ENCODE data around the gene ASIC1. TPM values are rescaled to one million over a fixed set of nuclear protein-coding genes. Genes with fewer than 3 reads are reported as not detected.
A peak's percentile ranks its signal among the peaks of the same experiment; 100 is the strongest.

ASIC1 gene
- total RNA-seq, 1 donor from 2014 or later, result not detected

DNA sequence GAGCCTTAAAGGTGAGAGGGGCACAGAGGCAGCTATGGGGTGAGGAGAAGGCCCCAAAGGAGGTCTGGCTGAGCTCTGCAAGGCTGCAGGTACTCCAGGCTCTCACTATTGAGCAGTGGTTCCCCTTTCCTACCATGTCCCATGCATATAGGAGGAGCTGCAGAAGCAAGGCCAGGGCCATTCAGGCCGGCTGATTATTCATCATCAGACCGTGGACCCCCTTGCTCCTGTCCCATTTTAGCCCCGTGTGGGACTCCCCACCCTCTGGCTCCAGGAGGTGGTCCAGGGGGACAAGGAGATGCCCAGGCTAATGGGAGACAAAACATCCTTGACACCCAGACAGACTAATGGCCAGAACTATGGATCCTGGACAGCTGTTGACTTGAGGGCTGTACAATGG is 49.5 kb downstream of the ASIC1 start:
- DNase-seq (ENCODE audit: low read depth in 2 of 2), result no peak

GRCh38 chr12:50107416-50108268 is 50.2 kb downstream of the ASIC1 start:
- DNase-seq (ENCODE audit: low read depth in 2 of 2), result no peak

DNA sequence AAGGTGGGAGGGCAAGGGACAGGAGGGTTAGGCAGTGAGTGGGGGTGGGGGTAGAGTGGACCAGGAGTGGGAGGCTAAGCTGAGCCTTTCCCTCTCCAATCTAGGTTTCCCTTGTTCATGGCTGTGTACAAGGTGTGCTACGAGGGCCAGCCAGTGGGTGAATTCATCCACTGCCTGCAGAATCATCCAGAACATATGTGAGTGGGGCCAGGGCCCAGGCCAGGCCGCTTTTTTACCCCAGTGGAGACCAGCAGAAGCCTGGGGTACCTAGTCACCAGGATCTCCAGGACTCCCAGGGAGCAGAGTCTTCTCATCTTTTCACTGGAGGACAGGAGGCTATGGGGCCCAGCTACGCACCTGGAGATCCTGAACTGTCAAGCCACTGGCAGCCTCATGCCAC is 51.9 kb downstream of the ASIC1 start:
- DNase-seq (ENCODE audit: low read depth in 2 of 2), result no peak

DNA sequence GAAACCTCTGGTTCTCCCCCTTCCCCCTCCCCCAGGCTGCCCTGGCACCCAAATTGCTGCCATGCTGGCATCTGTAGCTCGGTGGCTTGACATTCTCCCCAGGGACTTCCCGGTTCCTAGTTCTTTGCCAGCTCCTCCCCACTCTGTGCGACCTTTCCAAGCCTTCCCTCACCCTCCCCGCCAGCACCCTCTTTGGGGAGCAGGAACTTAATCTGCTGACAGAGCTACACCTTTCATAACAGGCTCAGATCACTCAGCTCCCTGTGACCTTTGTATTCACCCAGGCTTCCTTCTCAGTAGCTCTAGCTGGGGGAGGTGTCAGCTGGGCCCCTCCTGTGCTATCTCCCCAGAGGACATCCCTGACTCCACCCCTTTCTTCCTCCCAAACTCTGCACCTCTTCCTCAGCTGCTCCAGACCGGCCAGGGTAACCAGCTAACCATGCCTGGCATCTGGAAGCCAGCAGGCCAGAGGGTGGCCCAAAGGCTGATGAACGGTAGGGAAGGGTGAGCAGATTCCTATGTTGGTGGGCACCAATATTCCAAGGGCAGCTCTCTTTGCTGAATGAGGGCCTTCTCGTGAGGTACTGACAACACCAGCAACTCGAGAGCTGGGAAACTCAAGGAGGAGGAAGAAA is 52.8 kb downstream of the ASIC1 start:
- DNase-seq (ENCODE audit: low read depth in 2 of 2), result no peak

GRCh38 chr12:50110762-50111351 is 53.5 kb downstream of the ASIC1 start:
- DNase-seq (ENCODE audit: low read depth in 2 of 2), result no peak

DNA sequence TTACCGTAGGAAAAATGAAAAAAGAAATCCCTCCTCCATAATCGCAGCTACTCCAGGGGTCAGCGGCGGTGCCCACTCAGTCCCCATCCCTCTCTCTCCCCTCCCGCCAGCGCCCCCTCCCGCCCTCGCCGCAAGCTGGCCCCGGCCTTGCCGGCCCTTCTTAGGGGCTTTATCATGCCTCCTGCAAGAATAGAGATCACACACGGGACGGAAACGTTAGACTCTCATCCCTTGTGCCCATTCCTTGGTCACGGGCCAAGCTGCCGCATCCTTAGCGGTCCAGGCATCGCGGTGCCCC is 53.9 kb downstream of the ASIC1 start:
- peak in 1 of 2 donors; percentile 19 for DNase-seq (ENCODE audit: low read depth in 2 of 2)

GRCh38 chr12:50111693-50112455 is 54.5 kb downstream of the ASIC1 start, which contains the start of gene COX14:
COX14 (plus strand) TSS chr12:50112236; CDS start chr12:50120044, 7,808 bp downstream.
- peak; percentile 100 for DNase-seq (ENCODE audit: low read depth in 2 of 2)

DNA sequence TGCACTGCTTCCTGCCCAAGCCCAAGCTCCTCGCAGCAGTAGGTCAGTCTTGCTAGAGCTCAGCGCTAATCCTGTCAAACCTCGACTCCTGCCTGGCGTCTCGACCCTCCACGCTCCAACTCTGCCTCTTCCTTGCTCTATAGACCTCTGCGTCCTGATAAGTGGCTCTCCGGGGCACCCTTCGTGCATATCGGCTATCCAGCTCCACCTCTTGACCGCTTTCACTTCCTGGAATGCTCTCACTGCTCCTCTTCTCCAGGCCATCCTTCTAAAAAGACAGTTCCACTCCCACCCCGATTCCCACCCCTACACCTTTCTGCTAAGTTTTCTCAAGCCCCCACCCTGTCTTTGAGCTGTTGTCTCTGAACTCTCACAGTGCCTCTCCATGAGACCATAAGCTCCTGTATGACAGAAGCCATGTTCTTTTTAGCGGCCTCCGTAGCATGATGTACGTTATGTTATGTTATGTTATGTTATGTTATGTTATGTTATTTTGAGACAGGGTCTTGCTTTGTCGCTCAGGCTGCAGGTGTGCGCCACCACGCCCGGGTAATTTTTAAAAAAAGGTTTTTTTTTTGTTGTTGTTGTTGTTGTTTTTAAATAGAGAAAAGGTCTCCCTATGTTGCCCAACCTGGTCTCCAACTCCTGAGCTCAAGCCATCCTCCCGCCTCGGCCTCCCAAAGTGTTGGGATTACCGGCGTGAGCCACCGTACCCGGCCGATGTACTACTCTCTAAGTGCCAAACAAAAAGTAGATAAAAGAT is 55.2 kb downstream of the ASIC1 start:
- no peak for DNase-seq (ENCODE audit: low read depth in 2 of 2)

- DNase-seq (ENCODE audit: low read depth in 2 of 2), result no peak
These were observed 59.7 kb downstream of the ASIC1 start for GRCh38 chr12:50117057-50117622.

- no peak for DNase-seq (ENCODE audit: low read depth in 2 of 2)
These were observed 62.0 kb downstream of the ASIC1 start for GRCh38 chr12:50119387-50119786.

GRCh38 chr12:50120521-50120920 is 63.1 kb downstream of the ASIC1 start:
- DNase-seq (ENCODE audit: low read depth in 2 of 2), result no peak

DNA sequence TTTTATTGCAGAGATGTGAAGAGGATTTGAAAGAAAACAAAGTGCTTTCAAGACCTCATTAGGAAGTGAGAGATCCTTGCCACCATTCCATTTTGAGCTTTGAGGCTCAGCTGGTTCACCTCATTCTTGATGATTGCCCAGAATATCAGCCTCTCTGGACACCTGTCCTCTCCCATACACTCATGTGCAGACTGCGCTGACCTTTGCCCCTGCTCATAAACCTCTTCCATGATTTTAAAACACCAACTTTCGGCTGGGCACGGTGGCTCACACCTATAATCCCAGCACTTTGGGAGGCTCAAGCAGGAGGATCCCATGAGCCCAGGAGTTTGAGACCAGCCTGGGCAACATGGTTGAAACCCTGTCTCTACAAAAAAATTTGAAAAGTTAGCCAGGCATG is 63.6 kb downstream of the ASIC1 start:
- DNase-seq (ENCODE audit: low read depth in 2 of 2), result no peak

DNA sequence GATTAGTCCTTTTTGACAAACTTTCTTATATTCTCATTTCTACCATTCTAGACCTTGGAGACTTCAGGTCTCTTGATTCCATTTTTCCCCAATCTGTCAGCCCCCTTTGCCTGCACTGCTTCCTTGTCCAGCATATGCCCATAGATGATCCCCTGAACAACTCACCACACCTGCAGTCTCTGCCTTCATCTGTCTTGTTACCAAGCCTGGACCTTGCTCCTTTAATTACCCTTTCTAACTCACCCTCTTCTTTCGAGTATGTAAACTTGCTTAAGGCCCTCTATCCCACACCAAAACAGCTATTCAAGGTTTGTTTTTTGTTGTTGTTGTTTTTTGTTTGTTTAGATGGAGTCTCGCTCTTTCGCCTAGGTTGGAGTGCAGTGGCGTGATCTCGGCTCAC is 64.2 kb downstream of the ASIC1 start:
- DNase-seq (ENCODE audit: low read depth in 2 of 2), result no peak

DNA sequence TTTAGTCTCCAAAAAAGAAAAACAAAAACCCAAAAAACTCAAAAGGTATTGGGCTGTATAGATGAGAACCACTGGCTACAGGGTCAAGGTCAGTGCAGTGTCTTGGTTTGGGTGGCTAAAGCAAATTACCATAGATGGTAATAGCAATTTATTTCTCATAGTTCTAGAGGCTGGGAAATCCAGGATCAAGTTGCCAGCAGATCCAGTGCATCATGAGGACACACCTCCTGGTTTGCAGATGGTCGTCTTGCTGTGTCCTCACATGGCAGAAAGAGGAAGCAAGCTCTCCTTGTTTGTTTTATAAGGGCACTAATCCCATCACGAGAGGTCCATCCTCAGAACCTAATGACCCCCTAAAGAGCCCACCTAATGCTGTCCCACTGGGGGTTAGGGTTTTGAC is 65.8 kb downstream of the ASIC1 start:
- no peak for DNase-seq (ENCODE audit: low read depth in 2 of 2)

DNA sequence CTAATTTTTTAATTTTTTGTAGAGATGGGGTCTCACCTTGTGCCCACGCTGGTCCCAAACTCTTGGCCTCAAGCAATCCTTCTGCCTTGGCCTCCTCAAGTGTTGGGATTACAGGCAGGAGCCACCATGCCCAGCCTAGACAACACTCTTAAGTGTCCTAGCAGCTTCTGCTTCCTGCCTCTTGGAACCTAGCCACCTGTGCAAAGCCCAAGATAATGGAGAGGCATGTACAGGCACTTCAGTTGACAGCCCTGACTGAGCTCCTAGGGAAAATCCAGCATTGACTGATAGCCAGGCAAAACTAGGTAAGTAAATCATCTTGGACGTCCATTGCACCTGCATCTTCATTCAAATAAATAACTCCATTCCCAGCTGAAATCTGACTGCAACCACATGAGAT is 70.2 kb downstream of the ASIC1 start:
- DNase-seq (ENCODE audit: low read depth in 2 of 2), result no peak

DNA sequence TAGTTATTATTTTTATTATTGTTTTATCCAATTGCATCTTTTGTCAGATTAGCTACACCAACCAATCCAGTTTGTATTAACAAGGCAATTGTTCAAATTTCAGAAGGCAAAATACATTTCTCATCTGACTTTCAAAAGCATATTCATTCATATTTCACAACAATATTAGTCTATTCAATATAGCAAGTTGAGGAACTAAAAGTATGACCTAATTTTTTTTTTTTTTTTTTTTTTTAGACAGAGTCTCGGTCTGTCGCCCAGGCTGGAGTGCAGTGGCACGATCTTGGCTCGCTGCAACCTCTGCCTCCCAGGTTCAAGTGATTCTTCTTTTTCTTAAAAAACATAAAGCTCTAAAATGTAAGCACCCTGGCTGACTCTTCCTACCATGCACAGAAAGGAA is 71.9 kb downstream of the ASIC1 start:
- no peak for DNase-seq (ENCODE audit: low read depth in 2 of 2)

DNA sequence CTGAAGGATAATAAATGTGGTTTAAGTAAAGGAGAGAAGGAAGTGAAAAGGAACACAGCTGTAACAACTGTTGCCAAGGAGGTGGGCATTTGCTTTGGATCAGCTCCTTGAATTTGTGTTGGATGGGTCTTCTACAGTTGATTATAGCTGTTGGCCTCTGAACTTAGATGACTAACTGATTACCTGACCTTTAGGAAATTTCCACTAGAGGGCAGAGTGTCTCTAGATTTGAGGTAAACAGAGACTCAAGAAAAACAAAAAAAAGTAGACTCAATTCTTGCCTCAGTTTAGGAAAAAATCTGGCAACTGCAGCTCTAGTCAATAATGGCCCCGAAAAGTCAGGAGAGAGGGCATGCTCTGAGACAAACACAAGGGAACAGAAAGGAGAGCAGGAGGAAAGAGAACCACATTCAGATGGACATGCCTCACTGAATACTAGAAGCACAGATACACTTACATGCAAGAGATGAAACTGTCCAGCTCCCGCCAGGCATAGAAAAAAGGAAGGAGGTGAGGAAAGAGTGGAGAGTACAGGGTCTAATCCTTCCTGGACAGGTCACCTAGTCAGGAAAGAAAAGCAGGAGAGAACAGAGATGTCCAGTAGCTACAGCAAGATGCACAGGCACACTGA is 75.2 kb downstream of the ASIC1 start:
- peak; percentile 40 to 71 for DNase-seq (ENCODE audit: low read depth in 2 of 2)

Measured in lung microvascular endothelial cell (primary cell).